Putamen (tissue), 1 donor: ENCODE measurements around the gene APH1A.
"Not testable (repeated sequence)": the region's sequence is repeated elsewhere in the genome, so short reads cannot be mapped to it uniquely, and the experiment has no call there.

Source experiments
- DNase-seq: peaks from one replicate; pipeline ENCODE4 v3.0.0-alpha.2; 2016; ENCODE audit warnings: low spot score

APH1A gene

GRCh38 chr1:150268340-150268704 is 494 bp downstream of the APH1A start:
- no peak for DNase-seq

- DNase-seq, result no peak
These were observed 920 bp downstream of the APH1A start for GRCh38 chr1:150267896-150268295.

- no peak for DNase-seq
These were observed 5.3 kb downstream of the APH1A start for GRCh38 chr1:150263549-150263948.

GRCh38 chr1:150262388-150263320 is 6.2 kb downstream of the APH1A start:
- DNase-seq, result peak; percentile 46

- DNase-seq, result no peak
These were observed 7.4 kb downstream of the APH1A start for GRCh38 chr1:150261367-150261766.

- peak; percentile 83 for DNase-seq
These were observed 8.8 kb downstream of the APH1A start for GRCh38 chr1:150259758-150260669.

- no peak for DNase-seq
These were observed 9.6 kb downstream of the APH1A start for GRCh38 chr1:150259217-150259616.

GRCh38 chr1:150257624-150258585 is 10.9 kb downstream of the APH1A start, which contains the start of gene CA14:
Gene CA14, plus strand, starts transcription at chr1:150257774. Its CDS starts 355 bp downstream, at chr1:150258129.
- peak; percentile 79 for DNase-seq

GRCh38 chr1:150256554-150257341 is 12.1 kb downstream of the APH1A start:
- DNase-seq, result peak; percentile 83

- DNase-seq, result no peak
These were observed 12.6 kb downstream of the APH1A start for GRCh38 chr1:150256198-150256553.

GRCh38 chr1:150249936-150250335 is 18.9 kb downstream of the APH1A start:
- no peak for DNase-seq

- DNase-seq, result no peak
These were observed 25.8 kb downstream of the APH1A start for GRCh38 chr1:150243003-150243402.

GRCh38 chr1:150237746-150238145 is 31.1 kb downstream of the APH1A start:
- no peak for DNase-seq

GRCh38 chr1:150237176-150237575 is 31.6 kb downstream of the APH1A start:
- not testable (repeated sequence) for DNase-seq

GRCh38 chr1:150236614-150237100 is 32.2 kb downstream of the APH1A start:
- DNase-seq, result no peak

GRCh38 chr1:150235852-150236613 is 32.8 kb downstream of the APH1A start, which contains the start of gene ANP32E:
Gene ANP32E, minus strand, starts transcription at chr1:150236112. Its CDS starts 326 bp downstream, at chr1:150235786.
- DNase-seq, result peak; percentile 99

GRCh38 chr1:150235294-150235851 is 33.4 kb downstream of the APH1A start:
- DNase-seq, result peak; percentile 7

- peak; percentile 60 for DNase-seq
These were observed 34.1 kb downstream of the APH1A start for GRCh38 chr1:150234566-150235293.

GRCh38 chr1:150234309-150234565 is 34.6 kb downstream of the APH1A start:
- no peak for DNase-seq
